Common myeloid progenitor, CD34-positive (primary cell): ENCODE measurements around the gene ADGRD1.
A peak's percentile ranks its signal among the peaks of the same experiment; 100 is the strongest.

Experiments used
- CTCF ChIA-PET: fragments of 350-600 bp; sonication (Branson Sonifier 250); formaldehyde crosslinking; loops from one replicate; lab custom pipeline; 2021; ENCODE audit warnings: antibody characterized with exemption; lab: Charles Lee
- POLR2A ChIA-PET: fragments of 350-600 bp; sonication (Branson Sonifier 250); formaldehyde crosslinking; loops from one replicate; lab custom pipeline; 2021; ENCODE audit warnings: antibody characterized with exemption; lab: Charles Lee
- DNase-seq, 3 donors: peaks; one replicate each; pipeline versions ENCODE4 v3.0.0 to v3.0.0-alpha.2; 2013
- H3K27ac ChIP-seq, 2 experiments: 1 replicate in 1 of 2; 2 replicates in 1 of 2; pipeline ENCODE4 v1.7.0; 2013; ENCODE audit warnings: inconsistent platforms in 2 of 2, low read length in 2 of 2, mild to moderate bottlenecking in 2 of 2, low read depth in 1 of 2, moderate library complexity in 1 of 2; ENCODE audit not compliant: severe bottlenecking in 2 of 2, insufficient read depth in 1 of 2, poor library complexity in 1 of 2
- H3K27me3 ChIP-seq, 5 experiments: replicated peaks in 2 of 5; 1 replicate in 3 of 5; 2 replicates in 2 of 5; pipeline versions ENCODE4 v1.6.1 to v1.7.0; 2013; ENCODE audit warnings: low read length in 4 of 5, mild to moderate bottlenecking in 2 of 5, moderate library complexity in 2 of 5, inconsistent platforms in 1 of 5; ENCODE audit not compliant: insufficient read depth in 5 of 5, control insufficient read depth in 4 of 5
- H3K36me3 ChIP-seq, 4 experiments: 1 replicate in 2 of 4; 2 replicates in 2 of 4; pipeline versions ENCODE4 v1.6.1 to v1.7.0; 2013; ENCODE audit warnings: low read length in 3 of 4, control low read depth in 1 of 4, mild to moderate bottlenecking in 1 of 4; ENCODE audit not compliant: control insufficient read depth in 4 of 4, insufficient read depth in 4 of 4
- H3K4me1 ChIP-seq, 4 experiments: 1 replicate in 3 of 4; 2 replicates in 1 of 4; pipeline versions ENCODE4 v1.6.1 to v1.7.1; 2013; ENCODE audit warnings: low read length in 3 of 4, mild to moderate bottlenecking in 3 of 4, control low read depth in 1 of 4, inconsistent platforms in 1 of 4, moderate library complexity in 1 of 4; ENCODE audit not compliant: control insufficient read depth in 4 of 4, insufficient read depth in 4 of 4; ENCODE audit errors: control extremely low read depth in 1 of 4
- H3K4me3 ChIP-seq, 7 experiments: 1 replicate in 4 of 7; 2 replicates in 3 of 7; pipeline versions ENCODE4 v1.5.1 to v1.7.0; 2013; ENCODE audit warnings: mild to moderate bottlenecking in 7 of 7, low read length in 6 of 7, moderate library complexity in 6 of 7, inconsistent platforms in 2 of 7, low read depth in 2 of 7, control low read depth in 1 of 7; ENCODE audit not compliant: insufficient read depth in 4 of 7, control insufficient read depth in 1 of 7; ENCODE audit errors: extremely low read depth in 1 of 7
- H3K9me3 ChIP-seq, 5 experiments: 1 replicate in 4 of 5; 2 replicates in 1 of 5; pipeline versions ENCODE4 v1.6.1 to v1.7.1; 2013; ENCODE audit warnings: low read length in 4 of 5, mild to moderate bottlenecking in 2 of 5, inconsistent platforms in 1 of 5, low read depth in 1 of 5, moderate library complexity in 1 of 5; ENCODE audit not compliant: control insufficient read depth in 4 of 5, insufficient read depth in 2 of 5; ENCODE audit errors: control extremely low read depth in 1 of 5
- WGBS: methylation state at CpG from one replicate; pipeline ENCODE4 v1.1.5; 2013; ENCODE audit not compliant: insufficient coverage; 5-methylcytosine and 5-hydroxymethylcytosine counted together

ADGRD1 gene

DNA sequence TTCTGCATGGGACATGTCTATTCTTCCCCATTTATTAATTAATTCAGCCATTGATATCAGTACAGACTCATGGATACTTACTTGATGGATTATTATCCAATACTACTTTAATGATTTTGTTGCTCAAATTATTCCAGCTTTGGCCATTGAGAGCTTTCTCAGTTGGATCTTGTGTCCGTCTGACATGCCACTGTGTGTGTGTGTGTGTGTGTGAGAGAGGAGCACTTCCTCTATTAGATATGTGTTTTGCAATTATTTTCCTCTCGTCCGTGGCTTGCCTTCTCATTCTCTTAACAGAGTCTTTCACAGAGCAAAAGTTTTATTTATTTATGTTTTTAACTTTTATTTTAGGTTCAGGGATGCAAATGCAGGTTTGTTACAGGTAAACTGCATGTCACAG is 194.2 kb downstream of the ADGRD1 start:
- CTCF ChIA-PET = no interaction called here
- WGBS = no CpG with 5 or more reads among the region's 3 CpGs

DNA sequence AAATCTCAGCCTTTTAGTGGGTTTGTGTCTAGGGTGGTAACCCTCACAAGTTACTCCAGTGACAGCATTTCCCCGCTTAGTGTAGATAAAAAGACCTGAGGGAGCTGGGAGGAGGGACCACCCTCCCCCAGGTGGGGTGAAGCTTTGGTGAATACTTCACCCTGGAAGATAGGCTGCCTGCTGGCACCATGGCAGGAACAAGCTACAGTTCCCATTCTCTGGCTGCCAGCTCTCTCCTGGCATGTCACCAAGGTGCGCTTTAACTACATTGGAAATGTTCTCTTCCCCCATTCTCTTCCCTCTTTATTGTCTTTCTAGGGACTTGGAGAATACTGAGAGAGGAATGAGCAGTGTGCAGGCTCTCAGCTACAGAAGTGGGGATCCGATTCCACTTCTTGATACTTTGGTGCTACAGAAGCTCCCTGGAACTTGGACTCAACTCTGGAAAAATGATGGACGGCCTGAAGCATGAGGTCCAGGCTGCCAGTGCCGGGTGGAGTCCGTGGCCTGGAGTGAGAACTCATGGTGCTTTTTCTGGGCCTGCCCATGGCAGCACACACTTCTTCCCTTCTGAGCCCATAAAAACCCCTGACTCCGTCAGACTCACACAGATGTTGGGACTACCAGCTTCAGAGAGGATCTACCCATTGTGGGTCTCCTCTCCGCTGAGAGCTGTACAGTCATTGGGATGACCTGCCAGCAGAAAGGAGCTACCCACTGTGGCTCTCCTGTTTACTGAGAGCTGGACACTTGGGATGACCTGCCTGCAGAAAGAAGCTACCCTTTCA is 198.0 kb downstream of the ADGRD1 start:
- Histone ChIP-seq H3K4me1 (peaks cover 3 to 12% (median 4%) of the 10 kb centered on the region in 4 experiments), H3K27ac (no peak overlapping the region), H3K36me3 (no peaks in the 10 kb centered on the region), H3K4me3 (no peak overlapping the region), H3K9me3 (peaks cover 0 to 3% (median 2%) of the 10 kb centered on the region in 5 experiments), H3K27me3 (no peaks in the 10 kb centered on the region)
- CTCF ChIA-PET = interaction anchor here (0.6 to 1.8 kb wide), 6 partner anchors 13 to 47 kb away, joined by 3 to 7 read pairs (median 3); no protein-coding TSS in a partner anchor
- DNase-seq = no peak
- WGBS = 96% methylated on average over 8 of the region's 8 CpGs
- POLR2A ChIA-PET = interaction anchor here (0.6 kb wide), 1 partner anchor 857 kb away, joined by 3 read pairs; no protein-coding TSS in a partner anchor

More for the DNA sequence above, 194.2 kb downstream of the ADGRD1 start:
- peak; percentile 69 to 88 (median 88) for DNase-seq
- peaks cover 0 to 3% (median 2%) of the 10 kb centered on the region in 5 experiments for H3K9me3 ChIP-seq
- POLR2A ChIA-PET = no interaction called here
- H3K4me1 ChIP-seq = peaks cover 3 to 23% (median 14%) of the 10 kb centered on the region in 4 experiments
- H3K36me3 ChIP-seq = no peaks in the 10 kb centered on the region
- no peak overlapping the region for H3K27ac ChIP-seq
- no peak overlapping the region for H3K4me3 ChIP-seq
- H3K27me3 ChIP-seq = no peaks in the 10 kb centered on the region

DNA sequence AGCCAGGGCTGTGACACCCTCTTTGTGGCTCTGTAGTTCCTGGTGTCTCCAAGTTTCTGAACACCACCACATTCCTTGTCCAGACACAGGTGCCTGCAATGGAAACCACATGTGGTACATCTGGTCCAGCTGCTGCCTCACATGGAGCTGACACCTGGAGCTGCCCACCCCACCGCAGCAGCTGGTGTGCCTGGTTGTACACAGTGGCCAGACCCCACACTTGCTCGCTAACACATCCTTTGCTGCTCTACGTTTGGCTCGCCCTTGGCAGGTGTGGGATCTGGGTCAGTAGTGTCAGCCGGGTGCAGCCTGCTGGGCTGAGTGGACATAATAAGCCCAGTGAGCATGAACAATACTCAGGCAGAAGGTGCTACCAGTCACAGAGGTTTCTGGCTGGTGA is 198.9 kb downstream of the ADGRD1 start:
- ChIA-PET CTCF (interaction anchor here (1.0 kb wide), 1 partner anchor 18 kb away, joined by 3 read pairs; no protein-coding TSS in a partner anchor), POLR2A (no interaction called here)
- Histone ChIP-seq H3K9me3 (peaks cover 0 to 3% (median 2%) of the 10 kb centered on the region in 5 experiments), H3K36me3 (no peaks in the 10 kb centered on the region), H3K4me3 (no peak overlapping the region), H3K4me1 (peaks cover 3 to 10% (median 4%) of the 10 kb centered on the region in 4 experiments), H3K27me3 (no peaks in the 10 kb centered on the region), H3K27ac (no peak overlapping the region)
- 98% methylated on average over 5 of the region's 5 CpGs for WGBS
- no peak for DNase-seq

DNA sequence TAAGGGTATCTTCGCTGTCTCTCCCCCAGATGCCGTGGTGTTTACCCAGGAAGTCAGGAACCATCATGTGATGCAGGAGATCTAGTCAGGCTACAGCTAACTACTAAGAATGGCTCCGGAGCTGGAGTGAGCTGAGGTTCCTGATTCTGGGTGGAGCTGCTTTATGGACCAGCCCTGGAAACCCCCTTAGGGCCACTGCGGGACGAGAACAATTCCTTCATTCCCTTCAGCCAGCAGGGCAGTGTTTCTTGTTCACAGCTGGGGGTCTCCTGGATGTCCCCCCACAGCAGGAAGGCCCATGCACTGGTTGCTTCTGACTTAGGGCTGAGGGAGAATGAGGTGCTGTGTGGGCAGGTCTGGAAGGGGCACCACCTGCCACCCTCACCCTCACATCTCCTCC is 199.3 kb downstream of the ADGRD1 start:
- Histone ChIP-seq H3K27me3 (no peaks in the 10 kb centered on the region), H3K36me3 (no peaks in the 10 kb centered on the region), H3K27ac (no peak overlapping the region), H3K4me1 (peaks cover 1 to 9% (median 3%) of the 10 kb centered on the region in 4 experiments), H3K9me3 (peaks cover 0 to 3% (median 2%) of the 10 kb centered on the region in 5 experiments), H3K4me3 (no peak overlapping the region)
- no peak for DNase-seq
- ChIA-PET CTCF (interaction anchor here (1.3 kb wide), 1 partner anchor 11 kb away, joined by 3 read pairs; no protein-coding TSS in a partner anchor), POLR2A (no interaction called here)
- 100% methylated on average over 3 of the region's 5 CpGs for WGBS

DNA sequence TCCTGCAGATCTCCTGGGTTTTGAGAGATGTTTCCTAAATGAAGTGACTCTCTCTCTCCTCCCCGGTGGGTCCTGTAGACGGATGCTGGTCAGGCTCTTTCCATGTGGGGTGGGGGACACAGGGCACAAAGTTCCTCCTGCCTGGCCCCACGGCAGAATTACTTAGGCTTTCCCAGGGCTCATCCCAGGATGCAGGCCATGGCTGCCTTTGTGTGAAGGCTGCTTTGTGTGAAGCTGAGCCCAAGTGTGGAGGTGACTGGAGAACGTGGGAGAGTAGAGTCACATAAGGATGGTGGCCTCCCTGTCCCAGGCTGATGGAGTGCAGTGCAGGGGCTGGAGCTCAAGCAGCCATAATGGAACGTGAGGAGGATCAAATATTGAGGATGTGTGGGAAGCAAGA is 200.2 kb downstream of the ADGRD1 start:
- 94% methylated on average over 3 of the region's 5 CpGs for WGBS
- no peaks in the 10 kb centered on the region for H3K36me3 ChIP-seq
- H3K27ac ChIP-seq = no peak overlapping the region
- ChIA-PET POLR2A (no interaction called here), CTCF (interaction anchor here (0.6 to 1.3 kb wide), 3 partner anchors 10 to 65 kb away, joined by 3 to 4 read pairs (median 3); no protein-coding TSS in a partner anchor)
- H3K9me3 ChIP-seq = peaks cover 0 to 3% (median 2%) of the 10 kb centered on the region in 5 experiments
- no peaks in the 10 kb centered on the region for H3K27me3 ChIP-seq
- no peak overlapping the region for H3K4me3 ChIP-seq
- H3K4me1 ChIP-seq = peaks cover 0 to 13% (median 4%) of the 10 kb centered on the region in 4 experiments
- DNase-seq = no peak

DNA sequence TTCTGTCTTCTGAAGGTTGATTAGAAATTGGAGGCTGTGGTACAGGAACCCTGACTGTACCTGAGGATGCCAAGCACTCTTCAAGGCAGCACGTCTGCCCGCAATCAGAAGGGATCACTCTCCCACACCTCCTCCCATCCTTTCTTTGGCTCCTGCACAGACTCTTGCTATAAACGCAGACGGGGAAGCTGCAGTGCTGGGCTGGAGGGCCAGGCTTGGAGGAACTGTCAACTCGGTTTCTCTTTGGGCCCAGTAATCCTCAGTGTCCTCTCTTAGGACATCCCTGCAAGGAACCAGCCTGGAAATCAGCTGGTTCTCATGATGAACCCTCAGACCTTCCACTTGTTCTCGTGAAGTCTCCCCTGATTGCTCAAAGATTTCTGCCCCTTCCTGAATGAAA is 201.4 kb downstream of the ADGRD1 start:
- Histone ChIP-seq H3K9me3 (peaks cover 0 to 3% (median 2%) of the 10 kb centered on the region in 5 experiments), H3K27me3 (no peaks in the 10 kb centered on the region), H3K36me3 (no peaks in the 10 kb centered on the region), H3K4me1 (peaks cover 0 to 13% (median 4%) of the 10 kb centered on the region in 4 experiments), H3K4me3 (no peak overlapping the region), H3K27ac (no peak overlapping the region)
- 92% methylated on average over 4 of the region's 6 CpGs for WGBS
- no peak for DNase-seq
- ChIA-PET POLR2A (interaction anchor here (0.7 kb wide), 2 partner anchors 48 to 170 kb away, joined by 4 read pairs; no protein-coding TSS in a partner anchor), CTCF (no interaction called here)

DNA sequence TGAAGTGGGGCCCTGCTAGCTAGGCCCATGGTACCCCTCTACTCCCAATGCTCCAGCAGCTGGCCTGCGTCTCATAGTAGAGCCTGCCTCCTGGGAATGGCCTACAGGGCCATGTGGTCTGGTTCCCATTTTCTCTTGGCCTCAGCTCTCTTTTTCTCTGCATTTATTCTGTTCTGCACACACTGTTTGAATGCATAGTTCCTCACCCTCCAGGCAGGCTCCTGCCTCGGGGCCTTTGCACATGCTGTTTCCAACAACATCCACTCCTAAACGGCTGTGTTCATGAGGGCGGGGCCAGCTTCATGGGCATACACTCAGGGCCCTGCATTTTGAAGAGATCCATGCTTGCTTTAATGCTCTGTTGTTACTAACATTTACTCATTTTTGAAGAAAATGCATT is 204.0 kb downstream of the ADGRD1 start:
- POLR2A ChIA-PET = no interaction called here
- CTCF ChIA-PET = interaction anchor here (0.7 to 1.2 kb wide), 2 partner anchors 11 to 292 kb away, joined by 4 read pairs; no protein-coding TSS in a partner anchor
- H3K36me3 ChIP-seq = no peaks in the 10 kb centered on the region

More for the DNA sequence above, 204.0 kb downstream of the ADGRD1 start:
- Histone ChIP-seq H3K9me3 (no peaks in the 10 kb centered on the region), H3K4me1 (peaks cover 0 to 13% (median 4%) of the 10 kb centered on the region in 4 experiments), H3K27me3 (no peaks in the 10 kb centered on the region), H3K27ac (no peak overlapping the region), H3K4me3 (no peak overlapping the region)
- no peak for DNase-seq
- 100% methylated on average over 4 of the region's 4 CpGs for WGBS
